K562 (cell line): Measurements from ENCODE around the gene KNCN. TPM values are rescaled to one million over a fixed set of nuclear protein-coding genes. Genes with fewer than 3 reads are reported as not detected.
A peak's percentile ranks its signal among the peaks of the same experiment; 100 is the strongest.

Source experiments
- ATF1 ChIP-seq, 2 experiments: fragments of 450-650 bp in 1 of 2; IDR thresholded peaks; 2 replicates each; pipeline ENCODE4 v1.6.1; 2016; ENCODE audit warnings: missing compliant biosample characterization in 1 of 2, missing genetic modification characterization in 1 of 2
- CBFB ChIP-seq: sonication (generic); formaldehyde crosslinking; IDR thresholded peaks from 2 replicates; pipeline ENCODE4 v1.4.0; 2020; ENCODE audit warnings: mild to moderate bottlenecking, missing genetic modification reagents
- DIDO1 ChIP-seq: fragments of 450-650 bp; IDR thresholded peaks from 2 replicates; pipeline ENCODE4 v1.6.1; 2016; ENCODE audit warnings: low read depth, missing biosample characterization, missing genetic modification characterization
- ERF ChIP-seq: fragments of 450-650 bp; formaldehyde crosslinking; IDR thresholded peaks from 2 replicates; pipeline ENCODE4 v1.4.0; 2020; ENCODE audit warnings: mild to moderate bottlenecking, mixed read lengths
- JUN ChIP-seq, 2 experiments: sonication (generic) in 1 of 2; formaldehyde crosslinking in 1 of 2; IDR thresholded peaks; 2 replicates each; pipeline versions ENCODE4 v1.6.1 to v1.8.0; 2012 to 2022; ENCODE audit warnings: borderline replicate concordance in 2 of 2, mild to moderate bottlenecking in 2 of 2, improper control_type of control experiment in 1 of 2, low read depth in 1 of 2, low read length in 1 of 2, missing genetic modification reagents in 1 of 2
- LARP7 ChIP-seq: fragments of 450-650 bp; IDR thresholded peaks from 2 replicates; pipeline ENCODE4 v1.6.1; 2016
- LCOR ChIP-seq: sonication (generic); formaldehyde crosslinking; IDR thresholded peaks from 2 replicates; pipeline ENCODE4 v1.8.0; 2022; ENCODE audit warnings: mild to moderate bottlenecking, missing genetic modification reagents
- MTA1 ChIP-seq: fragments of 450-650 bp; IDR thresholded peaks from 2 replicates; pipeline ENCODE4 v1.6.1; 2017; ENCODE audit warnings: borderline replicate concordance
- NRF1 ChIP-seq, 2 experiments: fragments of 450-650 bp; IDR thresholded peaks in 1 of 2; conservative IDR thresholded peaks in 1 of 2; 2 replicates each; pipeline ENCODE4 v1.6.1; 2014; ENCODE audit warnings: mild to moderate bottlenecking in 2 of 2
- PTRF ChIP-seq: fragments of 450-650 bp; IDR thresholded peaks from 2 replicates; pipeline ENCODE4 v1.6.1; 2016; ENCODE audit warnings: mild to moderate bottlenecking, missing genetic modification characterization, missing compliant biosample characterization
- SMAD3 ChIP-seq: fragments of 450-650 bp; formaldehyde crosslinking; conservative IDR thresholded peaks from 2 replicates; pipeline ENCODE4 v1.4.0; 2020; ENCODE audit warnings: mild to moderate bottlenecking
- SP1 ChIP-seq: sonication (generic); formaldehyde crosslinking; IDR thresholded peaks from 2 replicates; pipeline ENCODE4 v1.8.1; 2022; ENCODE audit warnings: mild to moderate bottlenecking, missing genetic modification reagents
- TEAD4 ChIP-seq, 2 experiments: sonication (generic) in 1 of 2; formaldehyde crosslinking in 1 of 2; IDR thresholded peaks; 2 replicates each; pipeline versions ENCODE4 v1.6.1 to v1.8.0; 2012 to 2022; ENCODE audit warnings: borderline replicate concordance in 1 of 2, inconsistent platforms in 1 of 2, low read length in 1 of 2, mild to moderate bottlenecking in 1 of 2, missing genetic modification reagents in 1 of 2
- TOE1 ChIP-seq, 2 experiments: fragments of 450-650 bp in 1 of 2; sonication (generic) in 1 of 2; formaldehyde crosslinking in 1 of 2; IDR thresholded peaks; 2 replicates each; pipeline versions ENCODE4 v1.7.1 to v1.8.0; 2016 to 2022; ENCODE audit warnings: borderline replicate concordance in 2 of 2, mild to moderate bottlenecking in 2 of 2, antibody characterized with exemption in 1 of 2, inconsistent platforms in 1 of 2, low read depth in 1 of 2, missing genetic modification reagents in 1 of 2, moderate library complexity in 1 of 2
- ZKSCAN8 ChIP-seq: fragments of 200-800 bp; sonication (Bioruptor generic); IDR thresholded peaks from 2 replicates; pipeline ENCODE4 v1.6.1; 2016; ENCODE audit warnings: missing genetic modification characterization, missing compliant biosample characterization
- polyA plus RNA-seq, 8 experiments: library from polyadenylated mRNA; depleted of rRNA in 4 of 8; stranded (reverse) in 5 of 8; unstranded in 3 of 8; fragments of >200 nt; fragmentation: Nextera tagmentation in 2 of 8; fragmentation: Illumina TruSeq in 1 of 8; extraction: Ambion mirVana in 2 of 8; extraction: Trizol in 1 of 8; gene quantifications; 2 replicates each; pipeline versions ENCODE4 v1.2.1 to v1.2.3, GENCODE V29; 2011 to 2014; ENCODE audit warnings: inconsistent platforms in 1 of 8, missing spikeins in 1 of 8
- total RNA-seq, 7 experiments: library from RNA; depleted of rRNA in 6 of 7; stranded (reverse); fragments of >200 nt in 6 of 7; fragmentation: Illumina TruSeq in 2 of 7; extraction: Trizol in 2 of 7; gene quantifications; 2 replicates each; pipeline versions ENCODE4 v1.2.1 to v1.2.3, GENCODE V29; 2011 to 2021; ENCODE audit warnings: low replicate concordance in 1 of 7
- TF ChIP-seq, protein P1 (sequence below): fragments of 450-650 bp; IDR thresholded peaks from 2 replicates; pipeline ENCODE4 v1.6.1; 2016; ENCODE audit warnings: borderline replicate concordance
- TF ChIP-seq, protein P2 (sequence below), 2 experiments: fragments of 450-650 bp; IDR thresholded peaks; 2 replicates each; pipeline ENCODE4 v1.6.1; 2018; ENCODE audit warnings: mild to moderate bottlenecking in 2 of 2, low read depth in 1 of 2; ENCODE audit not compliant: partially characterized antibody in 2 of 2
- TF ChIP-seq, protein P3 (sequence below): fragments of 450-650 bp; formaldehyde crosslinking; IDR thresholded peaks from 2 replicates; pipeline ENCODE4 v1.4.0; 2020; ENCODE audit warnings: mild to moderate bottlenecking, mixed read lengths

The KNCN gene
- total and polyA plus RNA-seq, 9 of the 15 experiments (the other 6 are each of a cell fraction or from before 2014, with no cell fraction given): not detected

DNA sequence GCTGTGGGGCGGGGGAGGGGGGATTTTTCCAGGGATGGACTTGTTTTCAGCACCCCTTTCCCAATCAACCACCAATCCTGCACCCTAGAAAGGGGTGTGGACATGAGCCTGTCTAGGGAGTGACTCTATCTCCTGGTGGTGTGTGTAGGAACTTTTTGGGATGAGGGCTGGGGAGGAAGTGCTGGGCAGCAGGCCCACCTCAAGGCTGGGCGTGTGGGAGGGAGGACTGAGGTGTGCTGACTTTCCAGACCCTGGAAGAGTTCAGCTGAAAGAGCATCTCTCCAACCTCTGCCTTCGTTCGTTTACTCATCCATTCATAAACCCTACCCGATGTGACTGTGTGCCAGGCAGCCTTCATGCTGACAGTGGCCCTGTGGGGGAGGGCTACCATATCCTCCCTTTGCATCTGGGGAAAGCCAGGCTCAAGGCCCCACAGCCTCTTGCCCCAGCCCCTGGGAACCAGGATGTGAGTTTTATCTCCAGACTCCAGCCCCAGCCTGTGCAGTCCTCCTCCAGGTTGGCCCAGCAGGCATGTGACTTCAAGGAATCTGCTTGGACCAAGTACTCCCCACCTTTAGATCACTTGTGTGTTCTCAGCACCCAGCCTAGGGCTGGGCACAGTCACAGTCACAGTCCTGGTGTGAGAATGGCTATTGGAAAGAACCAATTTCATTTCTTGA, 6.7 kb downstream of the KNCN start (continued):
- TF ChIP-seq, protein P1, sequence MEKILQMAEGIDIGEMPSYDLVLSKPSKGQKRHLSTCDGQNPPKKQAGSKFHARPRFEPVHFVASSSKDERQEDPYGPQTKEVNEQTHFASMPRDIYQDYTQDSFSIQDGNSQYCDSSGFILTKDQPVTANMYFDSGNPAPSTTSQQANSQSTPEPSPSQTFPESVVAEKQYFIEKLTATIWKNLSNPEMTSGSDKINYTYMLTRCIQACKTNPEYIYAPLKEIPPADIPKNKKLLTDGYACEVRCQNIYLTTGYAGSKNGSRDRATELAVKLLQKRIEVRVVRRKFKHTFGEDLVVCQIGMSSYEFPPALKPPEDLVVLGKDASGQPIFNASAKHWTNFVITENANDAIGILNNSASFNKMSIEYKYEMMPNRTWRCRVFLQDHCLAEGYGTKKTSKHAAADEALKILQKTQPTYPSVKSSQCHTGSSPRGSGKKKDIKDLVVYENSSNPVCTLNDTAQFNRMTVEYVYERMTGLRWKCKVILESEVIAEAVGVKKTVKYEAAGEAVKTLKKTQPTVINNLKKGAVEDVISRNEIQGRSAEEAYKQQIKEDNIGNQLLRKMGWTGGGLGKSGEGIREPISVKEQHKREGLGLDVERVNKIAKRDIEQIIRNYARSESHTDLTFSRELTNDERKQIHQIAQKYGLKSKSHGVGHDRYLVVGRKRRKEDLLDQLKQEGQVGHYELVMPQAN: no peak
- peak; percentile 96 for TF ChIP-seq TEAD4 (IDR thresholded peaks at IDR 0.05; ENCODE audit: low read length)
- no peak for TF ChIP-seq TEAD4 (CRISPR knock-in tag; IDR thresholded peaks at IDR 0.05; ENCODE audit: borderline replicate concordance)
- no peak for TF ChIP-seq ATF1 (CRISPR knock-in tag; IDR thresholded peaks at IDR 0.05)
- TF ChIP-seq ATF1 (tag; IDR thresholded peaks at IDR 0.05): 0 out of 2 replicates have a peak, but pooled peaks have one; percentile 53
- TF ChIP-seq MTA1: 0 out of 2 replicates have a peak, but pooled peaks have one; percentile 24
- TF ChIP-seq SMAD3 (CRISPR knock-in tag): peak; percentile 88
- TF ChIP-seq, protein P2, sequence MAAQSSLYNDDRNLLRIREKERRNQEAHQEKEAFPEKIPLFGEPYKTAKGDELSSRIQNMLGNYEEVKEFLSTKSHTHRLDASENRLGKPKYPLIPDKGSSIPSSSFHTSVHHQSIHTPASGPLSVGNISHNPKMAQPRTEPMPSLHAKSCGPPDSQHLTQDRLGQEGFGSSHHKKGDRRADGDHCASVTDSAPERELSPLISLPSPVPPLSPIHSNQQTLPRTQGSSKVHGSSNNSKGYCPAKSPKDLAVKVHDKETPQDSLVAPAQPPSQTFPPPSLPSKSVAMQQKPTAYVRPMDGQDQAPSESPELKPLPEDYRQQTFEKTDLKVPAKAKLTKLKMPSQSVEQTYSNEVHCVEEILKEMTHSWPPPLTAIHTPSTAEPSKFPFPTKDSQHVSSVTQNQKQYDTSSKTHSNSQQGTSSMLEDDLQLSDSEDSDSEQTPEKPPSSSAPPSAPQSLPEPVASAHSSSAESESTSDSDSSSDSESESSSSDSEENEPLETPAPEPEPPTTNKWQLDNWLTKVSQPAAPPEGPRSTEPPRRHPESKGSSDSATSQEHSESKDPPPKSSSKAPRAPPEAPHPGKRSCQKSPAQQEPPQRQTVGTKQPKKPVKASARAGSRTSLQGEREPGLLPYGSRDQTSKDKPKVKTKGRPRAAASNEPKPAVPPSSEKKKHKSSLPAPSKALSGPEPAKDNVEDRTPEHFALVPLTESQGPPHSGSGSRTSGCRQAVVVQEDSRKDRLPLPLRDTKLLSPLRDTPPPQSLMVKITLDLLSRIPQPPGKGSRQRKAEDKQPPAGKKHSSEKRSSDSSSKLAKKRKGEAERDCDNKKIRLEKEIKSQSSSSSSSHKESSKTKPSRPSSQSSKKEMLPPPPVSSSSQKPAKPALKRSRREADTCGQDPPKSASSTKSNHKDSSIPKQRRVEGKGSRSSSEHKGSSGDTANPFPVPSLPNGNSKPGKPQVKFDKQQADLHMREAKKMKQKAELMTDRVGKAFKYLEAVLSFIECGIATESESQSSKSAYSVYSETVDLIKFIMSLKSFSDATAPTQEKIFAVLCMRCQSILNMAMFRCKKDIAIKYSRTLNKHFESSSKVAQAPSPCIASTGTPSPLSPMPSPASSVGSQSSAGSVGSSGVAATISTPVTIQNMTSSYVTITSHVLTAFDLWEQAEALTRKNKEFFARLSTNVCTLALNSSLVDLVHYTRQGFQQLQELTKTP (IDR thresholded peaks at IDR 0.05; ENCODE audit: low read depth in 1 of 2, partially characterized antibody in 2 of 2): peak in 1 of 2 experiments; percentile 39
- TF ChIP-seq TOE1 (IDR thresholded peaks at IDR 0.05; ENCODE audit: borderline replicate concordance): peak; percentile 76; the same call in 1 of the 2 replicates
- no peak for TF ChIP-seq TOE1 (CRISPR knock-in tag; IDR thresholded peaks at IDR 0.05; ENCODE audit: borderline replicate concordance, low read depth)
- TF ChIP-seq NRF1 (conservative IDR thresholded peaks at IDR 0.05 in 1 of 2, IDR thresholded peaks at IDR 0.05 in 1 of 2): 0 out of 4 replicates have a peak, but pooled peaks of 1 of the 2 experiments have one; percentile 23
- peak; percentile 64; the same call in 1 of the 2 replicates for TF ChIP-seq SP1
- TF ChIP-seq JUN (IDR thresholded peaks at IDR 0.05; ENCODE audit: borderline replicate concordance, low read depth, low read length): 0 out of 2 replicates have a peak, but pooled peaks have one; percentile 17
- no peak for TF ChIP-seq JUN (CRISPR knock-in tag; IDR thresholded peaks at IDR 0.05; ENCODE audit: borderline replicate concordance)
- peak; percentile 63; the same call in 1 of the 2 replicates for TF ChIP-seq ZKSCAN8 (CRISPR knock-in tag)
- TF ChIP-seq ERF (CRISPR knock-in tag): 0 out of 2 replicates have a peak, but pooled peaks have one; percentile 64
- TF ChIP-seq CBFB: 0 out of 2 replicates have a peak, but pooled peaks have one; percentile 58
- TF ChIP-seq LCOR: peak; percentile 74; the same call in 1 of the 2 replicates
- no peak for TF ChIP-seq LARP7
- TF ChIP-seq, protein P3, sequence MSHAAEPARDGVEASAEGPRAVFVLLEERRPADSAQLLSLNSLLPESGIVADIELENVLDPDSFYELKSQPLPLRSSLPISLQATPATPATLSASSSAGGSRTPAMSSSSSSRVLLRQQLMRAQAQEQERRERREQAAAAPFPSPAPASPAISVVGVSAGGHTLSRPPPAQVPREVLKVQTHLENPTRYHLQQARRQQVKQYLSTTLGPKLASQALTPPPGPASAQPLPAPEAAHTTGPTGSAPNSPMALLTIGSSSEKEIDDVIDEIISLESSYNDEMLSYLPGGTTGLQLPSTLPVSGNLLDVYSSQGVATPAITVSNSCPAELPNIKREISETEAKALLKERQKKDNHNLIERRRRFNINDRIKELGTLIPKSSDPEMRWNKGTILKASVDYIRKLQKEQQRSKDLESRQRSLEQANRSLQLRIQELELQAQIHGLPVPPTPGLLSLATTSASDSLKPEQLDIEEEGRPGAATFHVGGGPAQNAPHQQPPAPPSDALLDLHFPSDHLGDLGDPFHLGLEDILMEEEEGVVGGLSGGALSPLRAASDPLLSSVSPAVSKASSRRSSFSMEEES (CRISPR knock-in tag): peak; percentile 57
- TF ChIP-seq DIDO1 (tag): 0 out of 2 replicates have a peak, but pooled peaks have one; percentile 35
- no peak for TF ChIP-seq PTRF (tag)
